HG03135 (cell line): Measurements from ENCODE around the gene TAF11L2.
"Not testable (repeated sequence)": the region's sequence is repeated elsewhere in the genome, so short reads cannot be mapped to it uniquely, and the experiment has no call there.

Source experiments
- ATAC-seq: cut with Tn5 transposase; IDR thresholded peaks from one replicate; pipeline ENCODE4 v1.9.1; 2021; ENCODE audit warnings: mild to moderate bottlenecking, moderate library complexity; ENCODE audit not compliant: unreplicated experiment

Gene TAF11L2

GRCh38 chr5:17497931-17498330 is at the start of gene TAF11L2:
Gene TAF11L2, plus strand, starts transcription at chr5:17498231.
- not testable (repeated sequence) for ATAC-seq

- ATAC-seq = no peak
Measured at GRCh38 chr5:17448877-17449276, 49.2 kb upstream of the TAF11L2 start.

- ATAC-seq = no peak
Measured at GRCh38 chr5:17452936-17453335, 45.1 kb upstream of the TAF11L2 start.

DNA sequence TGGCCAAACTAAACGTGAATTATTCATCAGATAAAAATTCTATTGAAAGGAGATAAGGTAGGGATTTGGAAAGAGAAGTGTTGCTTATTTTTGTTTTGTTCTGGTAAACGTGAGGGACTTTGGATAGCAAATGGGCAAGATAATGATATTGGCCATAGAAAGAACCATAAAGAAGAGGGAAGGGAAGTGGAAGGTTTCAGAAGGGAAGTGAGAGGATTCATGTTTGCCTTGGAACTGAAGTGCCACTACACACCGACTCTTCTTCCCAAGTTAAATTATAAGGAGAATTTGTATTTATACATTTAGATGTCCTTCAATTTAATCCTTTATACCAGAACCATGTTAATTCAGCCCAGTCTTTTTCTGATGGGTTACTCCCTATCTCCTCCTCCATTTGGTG is 42.1 kb upstream of the TAF11L2 start:
- no peak for ATAC-seq

DNA sequence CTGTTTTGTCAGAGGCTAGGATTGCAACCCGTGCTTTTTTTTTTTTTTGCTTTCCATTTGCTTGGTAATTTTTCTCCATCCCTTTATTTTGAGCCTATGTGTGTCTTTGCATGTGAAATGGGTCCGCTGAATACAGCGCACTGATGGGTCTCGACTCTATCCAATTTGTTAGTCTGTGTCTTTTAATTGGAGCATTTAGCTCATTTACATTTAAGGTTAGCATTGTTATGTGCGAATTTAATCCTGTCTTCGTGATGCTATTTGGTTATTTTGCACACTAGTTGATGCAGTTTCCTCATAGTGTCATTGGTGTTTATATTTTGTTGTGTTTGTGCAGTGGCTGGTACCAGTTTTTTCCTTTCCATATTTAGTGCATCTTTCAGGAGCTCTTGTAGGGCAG is 36.2 kb upstream of the TAF11L2 start:
- no peak for ATAC-seq

- no peak for ATAC-seq
Measured at GRCh38 chr5:17463653-17464052, 34.4 kb upstream of the TAF11L2 start.

- no peak for ATAC-seq
Measured at GRCh38 chr5:17470064-17470463, 28.0 kb upstream of the TAF11L2 start.

GRCh38 chr5:17475064-17475463 is 23.0 kb upstream of the TAF11L2 start:
- not testable (repeated sequence) for ATAC-seq

GRCh38 chr5:17477043-17477442 is 21.0 kb upstream of the TAF11L2 start:
- no peak for ATAC-seq

- ATAC-seq = no peak
Measured at GRCh38 chr5:17477573-17478265, 20.3 kb upstream of the TAF11L2 start.

DNA sequence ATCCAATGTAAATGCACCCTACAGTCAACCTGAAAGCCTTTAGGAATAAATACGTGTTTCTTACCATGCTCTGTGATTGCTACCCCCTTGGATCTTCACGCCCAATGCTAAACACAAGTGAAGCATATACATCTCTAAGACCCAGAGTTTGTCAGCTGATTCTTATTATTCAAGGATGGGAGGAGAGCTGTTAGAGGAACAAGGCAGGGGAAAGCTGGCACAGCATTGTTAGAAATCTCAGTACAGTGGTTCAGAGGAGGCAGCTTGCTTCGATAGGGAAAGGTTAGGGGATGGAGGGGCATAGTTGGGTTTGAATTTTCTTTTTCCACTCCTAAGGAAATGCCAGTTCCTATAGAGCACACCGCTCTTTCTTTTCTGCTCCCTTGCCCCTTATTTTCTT is 16.7 kb upstream of the TAF11L2 start:
- no peak for ATAC-seq

DNA sequence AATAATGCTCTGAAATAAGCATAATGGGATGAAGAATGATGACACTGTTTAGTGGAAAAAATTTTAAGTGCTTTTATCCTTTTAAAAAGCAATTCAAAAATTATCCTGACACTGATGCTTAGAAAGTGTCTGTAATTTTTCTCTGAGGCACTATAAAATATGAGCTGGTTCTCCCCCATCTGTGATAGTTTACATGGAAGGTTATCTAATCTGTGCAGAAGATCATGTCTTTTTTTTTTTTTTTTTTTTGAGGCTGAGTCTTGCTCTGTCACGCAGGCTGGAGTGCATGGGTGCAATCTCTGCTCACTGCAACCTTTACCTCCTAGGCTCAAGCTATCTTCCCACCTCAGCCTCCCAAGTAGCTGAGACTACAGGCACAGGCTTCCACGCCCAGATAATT is 15.2 kb upstream of the TAF11L2 start:
- ATAC-seq = no peak

GRCh38 chr5:17486464-17487173 is 11.4 kb upstream of the TAF11L2 start:
- ATAC-seq = not testable (repeated sequence)

- no peak for ATAC-seq
Measured at GRCh38 chr5:17487174-17487512, 10.9 kb upstream of the TAF11L2 start.

GRCh38 chr5:17491257-17491656 is 6.8 kb upstream of the TAF11L2 start:
- ATAC-seq = not testable (repeated sequence)

GRCh38 chr5:17492770-17493169 is 5.3 kb upstream of the TAF11L2 start:
- no peak for ATAC-seq

DNA sequence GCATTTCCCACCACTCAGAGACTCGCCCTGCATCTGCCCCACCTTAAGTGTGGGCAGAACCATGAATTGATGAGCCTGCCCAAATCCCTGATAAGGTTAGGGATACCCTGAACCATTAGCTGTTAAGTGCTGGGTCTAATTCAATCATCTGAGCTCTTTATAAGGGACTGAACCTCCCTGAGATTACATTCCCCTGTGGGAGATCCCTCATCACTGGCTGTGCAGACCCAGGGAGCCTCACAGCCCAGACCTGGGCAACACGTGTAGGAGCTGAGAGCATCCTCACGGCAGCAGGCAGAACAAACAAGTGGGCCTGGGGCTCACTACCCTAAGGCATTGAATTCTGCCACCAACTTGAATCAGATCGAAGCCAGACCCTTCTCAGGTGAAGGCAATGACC is 585 bp upstream of the TAF11L2 start:
- ATAC-seq = no peak

- no peak for ATAC-seq
Measured at GRCh38 chr5:17511775-17512325, 13.8 kb downstream of the TAF11L2 start.

DNA sequence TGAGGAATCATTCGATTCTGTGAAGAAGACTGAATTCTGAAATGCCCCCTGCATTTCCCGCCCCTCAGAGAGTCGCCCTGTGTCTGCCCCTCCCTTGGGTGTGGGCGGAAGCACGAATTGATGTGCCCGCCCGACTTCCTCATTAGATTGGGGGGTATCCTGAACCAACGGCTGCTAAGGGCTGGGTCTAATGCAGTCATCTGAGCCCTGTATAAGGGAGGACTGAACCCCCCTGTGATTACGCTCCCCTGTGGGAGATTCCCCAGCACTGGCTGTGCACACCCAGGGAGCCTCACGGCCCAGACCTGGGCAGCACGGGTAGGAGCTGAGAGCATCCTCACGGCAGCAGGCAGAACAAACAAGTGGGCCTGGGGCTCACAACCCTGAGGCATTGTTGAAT is 19.5 kb downstream of the TAF11L2 start:
- not testable (repeated sequence) for ATAC-seq

DNA sequence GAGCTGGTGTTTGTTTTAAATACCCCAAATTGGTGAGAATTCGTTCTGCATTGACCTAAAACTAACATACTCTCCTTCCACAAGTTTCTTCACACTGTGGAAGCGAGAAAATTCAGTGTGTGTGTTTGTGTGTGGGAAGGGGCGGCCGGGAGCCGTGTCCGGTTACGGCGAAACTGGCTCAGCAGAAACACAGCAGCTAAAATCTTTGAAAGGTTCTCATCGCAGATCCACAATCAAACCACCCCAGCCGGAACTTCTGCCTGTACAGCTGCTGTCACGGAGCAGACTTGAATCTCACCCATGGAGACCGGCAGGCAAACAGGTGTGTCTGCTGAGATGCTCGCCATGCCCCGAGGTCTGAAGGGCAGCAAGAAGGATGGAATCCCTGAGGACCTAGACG is 20.0 kb downstream of the TAF11L2 start, which contains the start of gene TAF11L3:
TAF11L3 (plus strand) TSS at position 301 of the 400 bp plus-strand sequence.
- not testable (repeated sequence) for ATAC-seq

- not testable (repeated sequence) for ATAC-seq
Measured at GRCh38 chr5:17519508-17519907, 21.5 kb downstream of the TAF11L2 start.

DNA sequence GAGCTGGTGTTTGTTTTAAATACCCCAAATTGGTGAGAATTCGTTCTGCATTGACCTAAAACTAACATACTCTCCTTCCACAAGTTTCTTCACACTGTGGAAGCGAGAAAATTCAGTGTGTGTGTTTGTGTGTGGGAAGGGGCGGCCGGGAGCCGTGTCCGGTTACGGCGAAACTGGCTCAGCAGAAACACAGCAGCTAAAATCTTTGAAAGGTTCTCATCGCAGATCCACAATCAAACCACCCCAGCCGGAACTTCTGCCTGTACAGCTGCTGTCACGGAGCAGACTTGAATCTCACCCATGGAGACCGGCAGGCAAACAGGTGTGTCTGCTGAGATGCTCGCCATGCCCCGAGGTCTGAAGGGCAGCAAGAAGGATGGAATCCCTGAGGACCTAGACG is 23.5 kb downstream of the TAF11L2 start, which contains the start of gene TAF11L4:
TAF11L4 (plus strand) TSS at position 301 of the 400 bp plus-strand sequence.
- not testable (repeated sequence) for ATAC-seq
